Measurements from ENCODE around the gene TMEM132D. TPM values are rescaled to one million over a fixed set of nuclear protein-coding genes. Genes with fewer than 3 reads are reported as not detected.

Gene TMEM132D
- total and polyA plus RNA-seq, 4 donors = 0.06 to 0.20 (median 0.13) TPM

DNA sequence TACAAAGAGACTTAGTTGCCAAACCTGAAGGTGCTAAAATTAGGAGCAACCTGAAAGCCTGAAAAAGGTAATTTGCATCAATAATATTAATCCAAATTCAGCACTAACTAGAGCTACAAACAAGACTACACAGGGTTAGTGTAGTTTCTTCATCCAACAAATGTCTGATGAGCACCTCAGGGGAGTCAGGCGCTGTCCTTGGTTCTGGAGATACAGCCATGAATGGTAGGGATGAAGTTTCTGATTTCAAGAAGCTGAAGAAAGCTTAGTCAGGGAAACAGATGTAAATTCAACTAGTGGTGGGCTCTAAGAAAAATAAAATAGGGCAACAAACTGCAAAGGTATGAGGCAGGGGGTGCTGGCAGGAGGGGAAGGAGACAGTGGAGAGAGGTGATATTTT, 784.3 kb downstream of the TMEM132D start:
- no peak overlapping the region for H3K4me3 ChIP-seq
- no peaks in the 10 kb centered on the region for H3K4me1 ChIP-seq (ENCODE audit: control insufficient read depth in 5 of 5, insufficient read depth in 5 of 5, low read length in 5 of 5)
- H3K36me3 ChIP-seq (ENCODE audit: control insufficient read depth in 4 of 4, insufficient read depth in 4 of 4, low read length in 4 of 4) = no peaks in the 10 kb centered on the region
- ATAC-seq (ENCODE audit: insufficient read depth, low FRiP score) = no peak
- no peaks in the 10 kb centered on the region for H3K27me3 ChIP-seq (ENCODE audit: control insufficient read depth in 3 of 3, insufficient read depth in 3 of 3, low read length in 2 of 3)
- WGBS, 2 donors = 63 to 74% methylated on average over 1 of the region's 1 CpG
- peaks cover 0 to 2% (median 0%) of the 10 kb centered on the region in 4 donors for H3K9me3 ChIP-seq (ENCODE audit: control insufficient read depth in 4 of 4, insufficient read depth in 3 of 4, low read length in 3 of 4)
- TF ChIP-seq, protein P1, sequence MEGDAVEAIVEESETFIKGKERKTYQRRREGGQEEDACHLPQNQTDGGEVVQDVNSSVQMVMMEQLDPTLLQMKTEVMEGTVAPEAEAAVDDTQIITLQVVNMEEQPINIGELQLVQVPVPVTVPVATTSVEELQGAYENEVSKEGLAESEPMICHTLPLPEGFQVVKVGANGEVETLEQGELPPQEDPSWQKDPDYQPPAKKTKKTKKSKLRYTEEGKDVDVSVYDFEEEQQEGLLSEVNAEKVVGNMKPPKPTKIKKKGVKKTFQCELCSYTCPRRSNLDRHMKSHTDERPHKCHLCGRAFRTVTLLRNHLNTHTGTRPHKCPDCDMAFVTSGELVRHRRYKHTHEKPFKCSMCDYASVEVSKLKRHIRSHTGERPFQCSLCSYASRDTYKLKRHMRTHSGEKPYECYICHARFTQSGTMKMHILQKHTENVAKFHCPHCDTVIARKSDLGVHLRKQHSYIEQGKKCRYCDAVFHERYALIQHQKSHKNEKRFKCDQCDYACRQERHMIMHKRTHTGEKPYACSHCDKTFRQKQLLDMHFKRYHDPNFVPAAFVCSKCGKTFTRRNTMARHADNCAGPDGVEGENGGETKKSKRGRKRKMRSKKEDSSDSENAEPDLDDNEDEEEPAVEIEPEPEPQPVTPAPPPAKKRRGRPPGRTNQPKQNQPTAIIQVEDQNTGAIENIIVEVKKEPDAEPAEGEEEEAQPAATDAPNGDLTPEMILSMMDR (IDR thresholded peaks at IDR 0.05; ENCODE audit: control extremely low read depth, extremely low read depth) = no peak
- peak in 1 of 3 donors; percentile 22 for DNase-seq
- H3K9ac ChIP-seq (ENCODE audit: insufficient read depth in 1 of 2, low read length in 2 of 2) = no peak overlapping the region
- H3K27ac ChIP-seq (ENCODE audit: low read depth in 1 of 2, low read length in 1 of 2) = no peak overlapping the region

DNA sequence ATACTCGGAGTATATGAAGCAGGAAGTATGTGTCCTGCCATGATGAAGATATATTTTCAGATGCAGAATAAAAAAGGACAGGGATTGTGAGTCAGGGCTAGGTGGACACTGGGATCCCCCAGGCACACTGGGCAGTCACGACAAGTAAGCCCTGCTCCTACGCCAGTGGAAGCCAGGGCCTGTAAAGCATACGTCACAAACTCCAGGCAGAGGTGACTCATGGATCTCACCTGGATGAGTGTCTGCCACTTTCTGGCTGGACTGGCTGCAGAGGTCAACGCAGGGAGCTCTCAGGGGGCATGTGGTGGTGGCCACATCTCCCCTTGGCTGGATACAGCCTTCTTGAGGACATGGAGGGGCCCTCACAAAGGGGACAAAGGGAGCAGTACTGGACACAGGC, 788.3 kb downstream of the TMEM132D start:
- Histone ChIP-seq H3K4me3 (no peak overlapping the region), H3K9me3 (ENCODE audit: control insufficient read depth in 4 of 4, insufficient read depth in 3 of 4, low read length in 3 of 4) (peaks cover 0 to 8% (median 0%) of the 10 kb centered on the region in 4 donors), H3K9ac (ENCODE audit: insufficient read depth in 1 of 2, low read length in 2 of 2) (no peak overlapping the region), H3K4me1 (ENCODE audit: control insufficient read depth in 5 of 5, insufficient read depth in 5 of 5, low read length in 5 of 5) (no peaks in the 10 kb centered on the region), H3K36me3 (ENCODE audit: control insufficient read depth in 4 of 4, insufficient read depth in 4 of 4, low read length in 4 of 4) (no peaks in the 10 kb centered on the region), H3K27me3 (ENCODE audit: control insufficient read depth in 3 of 3, insufficient read depth in 3 of 3, low read length in 2 of 3) (no peaks in the 10 kb centered on the region), H3K27ac (ENCODE audit: low read depth in 1 of 2, low read length in 1 of 2) (no peak overlapping the region)
- no peak for DNase-seq
- no peak for ATAC-seq (ENCODE audit: insufficient read depth, low FRiP score)
- TF ChIP-seq, protein P1 (IDR thresholded peaks at IDR 0.05; ENCODE audit: control extremely low read depth, extremely low read depth) = no peak
- 77 to 88% methylated on average over 5 of the region's 5 CpGs for WGBS, 2 donors

DNA sequence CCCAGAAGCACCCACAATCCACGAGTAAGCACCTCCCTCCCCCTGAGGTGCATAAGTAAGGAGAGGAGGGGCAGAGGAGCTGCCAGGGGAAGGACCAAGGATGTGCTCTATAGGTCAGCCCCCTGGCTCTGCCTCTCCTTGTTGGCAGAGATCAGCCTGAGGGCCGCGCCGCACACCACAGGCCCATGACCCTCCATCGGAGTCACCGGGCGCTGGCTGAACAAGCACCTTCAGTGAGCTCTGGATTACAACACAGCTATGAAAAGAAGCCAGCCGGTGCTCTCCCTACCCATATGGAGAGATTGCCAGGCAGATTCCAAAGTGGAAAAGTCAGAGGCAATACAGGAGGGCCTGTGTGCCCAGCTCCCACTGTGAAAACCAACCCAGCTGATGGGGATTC, 793.2 kb downstream of the TMEM132D start:
- Histone ChIP-seq H3K4me1 (ENCODE audit: control insufficient read depth in 5 of 5, insufficient read depth in 5 of 5, low read length in 5 of 5) (no peaks in the 10 kb centered on the region), H3K4me3 (no peak overlapping the region), H3K36me3 (ENCODE audit: control insufficient read depth in 4 of 4, insufficient read depth in 4 of 4, low read length in 4 of 4) (no peaks in the 10 kb centered on the region), H3K27ac (ENCODE audit: low read depth in 1 of 2, low read length in 1 of 2) (no peak overlapping the region), H3K9ac (ENCODE audit: insufficient read depth in 1 of 2, low read length in 2 of 2) (no peak overlapping the region), H3K9me3 (ENCODE audit: control insufficient read depth in 4 of 4, insufficient read depth in 3 of 4, low read length in 3 of 4) (peaks cover 0 to 11% (median 1%) of the 10 kb centered on the region in 4 donors), H3K27me3 (ENCODE audit: control insufficient read depth in 3 of 3, insufficient read depth in 3 of 3, low read length in 2 of 3) (no peaks in the 10 kb centered on the region)
- DNase-seq (no peak), ATAC-seq (ENCODE audit: insufficient read depth, low FRiP score) (no peak)
- TF ChIP-seq, protein P1 (IDR thresholded peaks at IDR 0.05; ENCODE audit: control extremely low read depth, extremely low read depth) = no peak
- WGBS, 2 donors = 85 to 90% methylated on average over 8 of the region's 8 CpGs
